GM12873 (cell line): ENCODE measurements around the gene LRRC36.
A peak's percentile ranks its signal among the peaks of the same experiment; 100 is the strongest.

Experiments used
- CTCF ChIP-seq: IDR thresholded peaks from 2 replicates; pipeline ENCODE4 v1.5.1; 2012; ENCODE audit warnings: low read depth, mild to moderate bottlenecking, moderate library complexity, low read length, control low read depth; ENCODE audit not compliant: insufficient read depth; ENCODE audit errors: missing control alignments

The LRRC36 gene

GRCh38 chr16:67397812-67398545 is 71.4 kb downstream of the LRRC36 start:
- peak; percentile 17 for TF ChIP-seq CTCF

- TF ChIP-seq CTCF = no peak
Observed at GRCh38 chr16:67398546-67399217, 72.1 kb downstream of the LRRC36 start.

GRCh38 chr16:67399218-67399733 is 72.7 kb downstream of the LRRC36 start:
- TF ChIP-seq CTCF = peak; percentile 80

- TF ChIP-seq CTCF = no peak
Observed at GRCh38 chr16:67399749-67400704, 73.4 kb downstream of the LRRC36 start.

- TF ChIP-seq CTCF = no peak
Observed at GRCh38 chr16:67400901-67401300, 74.3 kb downstream of the LRRC36 start.

- TF ChIP-seq CTCF = no peak
Observed at GRCh38 chr16:67403976-67404555, 77.5 kb downstream of the LRRC36 start.
